Ishikawa (cell line): ENCODE data around the gene FOXE3.
A peak's percentile ranks its signal among the peaks of the same experiment; 100 is the strongest.

ENCODE experiments used
- CEBPB ChIP-seq: IDR thresholded peaks from 2 replicates; pipeline ENCODE4 v1.6.1; 2012
- CREB1 ChIP-seq: IDR thresholded peaks from 2 replicates; pipeline ENCODE4 v1.6.1; 2012; ENCODE audit warnings: low read depth
- EGR1 ChIP-seq: IDR thresholded peaks from 2 replicates; pipeline ENCODE4 v1.6.1; 2012
- FOXM1 ChIP-seq: IDR thresholded peaks from 2 replicates; pipeline ENCODE4 v1.6.1; 2012; ENCODE audit warnings: low read depth, borderline replicate concordance
- MAX ChIP-seq: IDR thresholded peaks from 2 replicates; pipeline ENCODE4 v1.6.1; 2012
- NFIC ChIP-seq: IDR thresholded peaks from 2 replicates; pipeline ENCODE4 v1.6.1; 2012
- RAD21 ChIP-seq: IDR thresholded peaks from 2 replicates; pipeline ENCODE4 v1.6.1; 2012; ENCODE audit warnings: low read depth
- REST ChIP-seq: IDR thresholded peaks from 2 replicates; pipeline ENCODE4 v1.6.1; 2012; ENCODE audit warnings: low read depth, mild to moderate bottlenecking
- TCF12 ChIP-seq: IDR thresholded peaks from 2 replicates; pipeline ENCODE4 v1.6.1; 2012; ENCODE audit warnings: low read depth
- TEAD4 ChIP-seq: IDR thresholded peaks from 2 replicates; pipeline ENCODE4 v1.6.1; 2012
- USF1 ChIP-seq: IDR thresholded peaks from 2 replicates; pipeline ENCODE4 v1.6.1; 2012
- YY1 ChIP-seq: IDR thresholded peaks from 2 replicates; pipeline ENCODE4 v1.6.1; 2012; ENCODE audit warnings: low read depth
- ZBTB7A ChIP-seq: IDR thresholded peaks from 2 replicates; pipeline ENCODE4 v1.6.1; 2012; ENCODE audit warnings: low read depth

The FOXE3 gene

GRCh38 chr1:47418681-47419325, 2.7 kb downstream of the FOXE3 start:
- no peak for TF ChIP-seq MAX
- no peak for TF ChIP-seq CREB1
- no peak for TF ChIP-seq TCF12
- TF ChIP-seq REST, result peak; percentile 52; the same call in 1 of the 2 replicates
- no peak for TF ChIP-seq YY1
- no peak for TF ChIP-seq FOXM1
- no peak for TF ChIP-seq EGR1

- TF ChIP-seq MAX, result no peak
- TF ChIP-seq NFIC, result no peak
- no peak for TF ChIP-seq REST
- TF ChIP-seq ZBTB7A, result no peak
- TF ChIP-seq CREB1, result no peak
- TF ChIP-seq YY1, result no peak
- no peak for TF ChIP-seq FOXM1
- no peak for TF ChIP-seq CEBPB
- TF ChIP-seq EGR1, result no peak
- no peak for TF ChIP-seq TCF12
- no peak for TF ChIP-seq RAD21
Measured at GRCh38 chr1:47420547-47420946, 4.5 kb downstream of the FOXE3 start.

- TF ChIP-seq TEAD4, result no peak
- TF ChIP-seq YY1, result no peak
- TF ChIP-seq FOXM1, result no peak
Measured at GRCh38 chr1:47423872-47424271, 7.8 kb downstream of the FOXE3 start.

GRCh38 chr1:47424336-47424982, 8.4 kb downstream of the FOXE3 start:
- TF ChIP-seq RAD21 (peak; percentile 59), TEAD4 (no peak)

GRCh38 chr1:47431534-47431933, 15.4 kb downstream of the FOXE3 start:
- no peak for TF ChIP-seq NFIC
- TF ChIP-seq TEAD4, result no peak
- TF ChIP-seq YY1, result no peak
- no peak for TF ChIP-seq CEBPB
- TF ChIP-seq FOXM1, result no peak
- TF ChIP-seq USF1, result no peak
- no peak for TF ChIP-seq CREB1
- no peak for TF ChIP-seq MAX
- no peak for TF ChIP-seq TCF12
- no peak for TF ChIP-seq ZBTB7A
- TF ChIP-seq REST, result no peak
